Activated CD4-positive, CD25-positive, alpha-beta regulatory T cell treated with anti-CD3 and anti-CD28 coated beads, Interleukin-2, amount 50 U/mL, for 16 hours (primary cell): ENCODE measurements around the gene SZT2.
"Not testable (repeated sequence)": the region's sequence is repeated elsewhere in the genome, so short reads cannot be mapped to it uniquely, and the experiment has no call there.

ENCODE experiments used
- DNase-seq: peaks from one replicate; pipeline ENCODE4 v3.0.0-alpha.2; 2020; ENCODE audit warnings: low read depth, low spot score

Gene SZT2

DNA sequence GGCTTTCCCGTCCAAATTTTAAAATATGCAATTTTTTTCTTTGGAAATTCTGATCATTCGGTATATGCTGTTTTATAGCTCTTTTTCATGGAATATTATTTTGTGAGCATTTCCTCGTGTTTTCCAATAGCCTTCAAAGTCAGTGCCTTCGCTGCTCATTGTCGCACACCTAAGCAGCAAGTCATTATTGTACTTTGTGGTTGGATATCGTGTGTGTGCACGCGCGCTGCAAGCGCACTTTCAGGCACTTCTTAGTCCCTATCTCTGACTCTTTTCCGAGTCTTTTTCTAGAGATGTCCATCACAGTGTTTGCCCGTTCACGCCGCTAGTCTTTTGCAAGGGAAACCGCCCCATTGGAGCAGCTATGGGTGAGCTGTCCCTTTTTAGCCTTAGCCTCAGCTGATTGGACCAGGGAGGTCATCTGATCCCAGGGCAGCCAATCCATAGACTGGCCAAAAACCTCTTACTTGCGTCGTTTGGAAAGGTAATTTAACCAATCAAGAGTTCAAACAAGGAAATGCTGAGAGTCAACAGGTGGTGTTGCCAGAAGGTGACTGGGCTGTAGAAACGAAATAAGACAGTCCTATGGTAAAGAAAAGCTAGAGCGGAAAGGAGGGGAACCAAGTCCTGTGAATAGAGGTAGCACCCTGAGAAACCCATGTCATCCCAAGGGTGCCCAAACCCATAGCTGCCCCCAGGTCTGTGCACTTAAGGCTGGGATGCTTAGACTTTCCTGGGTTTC is 64.7 kb downstream of the SZT2 start:
- peak; percentile 15 for DNase-seq

DNA sequence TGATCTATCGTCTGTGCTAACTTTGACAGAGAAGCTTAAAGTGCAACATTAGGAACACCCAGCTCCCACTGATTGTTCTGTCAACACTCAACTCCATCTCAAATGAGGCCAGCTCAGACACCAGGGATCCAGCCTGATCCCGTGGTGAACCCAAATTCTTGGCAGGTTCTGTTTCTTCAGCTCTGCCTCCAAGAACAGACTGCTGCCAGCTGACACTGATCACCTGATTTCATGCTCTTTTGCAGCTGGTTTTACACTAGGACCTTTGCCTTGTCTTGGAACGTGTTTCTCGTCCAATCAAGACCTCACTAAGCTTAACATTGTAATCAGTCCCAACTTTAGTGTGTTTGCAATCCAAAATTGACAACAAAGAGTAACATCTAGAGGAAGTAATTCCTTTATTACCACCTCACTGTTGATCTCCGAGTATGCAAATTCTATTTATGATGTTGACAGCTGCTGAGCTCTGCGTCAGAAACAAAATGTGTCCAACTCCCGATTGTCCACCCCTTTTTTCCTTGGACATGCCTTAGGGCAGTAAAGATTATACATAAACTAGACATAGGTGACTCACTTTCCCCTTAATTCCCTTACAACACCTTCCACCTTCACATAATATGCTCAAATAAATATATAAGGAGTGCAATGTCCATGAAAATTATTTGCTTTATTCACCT is 65.7 kb downstream of the SZT2 start:
- no peak for DNase-seq

DNA sequence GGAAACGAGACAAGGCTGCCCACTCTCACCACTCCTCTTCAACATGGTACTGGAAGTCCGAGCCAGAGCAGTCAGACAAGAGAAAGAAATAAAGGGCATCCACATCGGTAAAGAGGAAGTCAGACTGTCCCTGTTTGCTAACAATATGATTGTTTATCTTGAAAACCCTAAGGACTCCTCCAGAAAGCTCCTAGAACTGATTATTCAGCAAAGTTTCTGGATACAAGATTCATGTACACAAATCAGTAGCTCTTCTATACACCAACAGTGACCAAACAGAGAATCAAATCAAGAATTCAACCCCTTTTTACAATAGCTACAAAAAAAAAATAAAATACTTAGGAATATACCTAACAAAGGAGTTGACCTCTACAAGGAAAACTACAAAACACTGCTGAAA is 68.7 kb downstream of the SZT2 start:
- DNase-seq, result not testable (repeated sequence)

- DNase-seq, result no peak
Observed at GRCh38 chr1:43460988-43461693, 71.4 kb downstream of the SZT2 start.

GRCh38 chr1:43463479-43463878 is 73.8 kb downstream of the SZT2 start:
- no peak for DNase-seq

DNA sequence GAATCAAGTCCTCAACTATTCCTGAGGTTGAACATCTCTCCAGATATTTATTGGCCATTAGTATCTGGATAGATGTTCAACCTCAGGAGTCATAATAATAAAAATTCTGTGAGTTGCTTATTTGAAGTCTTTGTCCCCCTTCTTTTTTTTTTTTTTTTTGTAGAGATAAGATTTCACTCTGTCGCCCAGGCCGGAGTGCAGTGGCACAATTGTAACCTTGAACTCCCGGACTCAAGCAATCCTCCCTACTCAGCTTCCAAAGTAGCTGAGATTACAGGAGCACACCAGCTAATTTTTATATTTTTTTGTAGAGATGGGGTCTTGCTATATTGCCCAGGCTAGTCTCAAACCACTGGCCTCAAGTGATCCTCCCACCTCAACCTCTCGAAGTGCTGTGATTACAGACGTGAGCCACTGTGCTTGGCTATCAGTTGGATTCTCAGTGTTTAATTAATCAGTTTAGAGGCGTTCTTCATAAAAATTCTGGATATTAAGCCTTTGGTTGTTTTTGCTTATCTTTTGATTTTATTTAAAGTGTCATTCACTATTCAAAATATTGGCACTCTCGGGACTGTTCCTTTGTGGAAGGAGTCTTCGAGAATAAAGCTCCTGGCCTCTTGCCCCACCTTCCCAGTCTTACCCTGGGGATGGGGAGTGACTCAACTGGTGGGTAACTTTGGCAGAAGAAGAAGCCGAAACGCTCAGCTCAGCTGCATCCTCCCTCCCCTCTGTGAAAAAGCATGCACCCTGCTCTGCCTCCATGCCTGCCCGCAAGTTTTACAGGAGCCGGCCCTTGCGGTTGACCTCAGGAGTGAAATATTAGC is 75.2 kb downstream of the SZT2 start:
- no peak for DNase-seq

DNA sequence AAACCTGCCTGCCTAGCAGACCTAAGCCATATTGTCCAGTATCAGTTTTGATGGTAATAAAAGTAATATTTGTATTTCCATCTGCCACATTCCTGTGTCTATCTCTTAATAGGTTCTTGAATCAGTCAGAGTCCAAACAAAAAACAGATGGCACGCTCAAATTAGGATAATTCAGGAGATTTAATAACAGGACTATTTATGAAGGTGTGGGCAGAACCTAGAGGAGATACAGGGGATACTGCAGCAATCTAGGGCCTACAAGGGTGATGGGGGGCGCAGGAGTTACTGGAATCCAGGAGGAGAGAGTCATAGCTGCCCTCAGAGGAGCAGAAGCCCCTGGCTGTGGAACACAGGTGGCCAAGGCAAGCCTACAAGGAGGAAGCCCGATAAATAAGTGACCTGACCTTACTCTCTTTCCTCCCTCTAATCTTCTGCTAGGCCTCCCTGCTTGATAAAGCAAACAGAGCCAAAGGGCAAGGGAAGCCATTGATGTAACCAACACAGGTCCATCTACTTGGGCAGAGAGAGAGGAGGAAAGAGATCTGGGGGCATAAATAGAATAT is 75.9 kb downstream of the SZT2 start:
- no peak for DNase-seq

DNA sequence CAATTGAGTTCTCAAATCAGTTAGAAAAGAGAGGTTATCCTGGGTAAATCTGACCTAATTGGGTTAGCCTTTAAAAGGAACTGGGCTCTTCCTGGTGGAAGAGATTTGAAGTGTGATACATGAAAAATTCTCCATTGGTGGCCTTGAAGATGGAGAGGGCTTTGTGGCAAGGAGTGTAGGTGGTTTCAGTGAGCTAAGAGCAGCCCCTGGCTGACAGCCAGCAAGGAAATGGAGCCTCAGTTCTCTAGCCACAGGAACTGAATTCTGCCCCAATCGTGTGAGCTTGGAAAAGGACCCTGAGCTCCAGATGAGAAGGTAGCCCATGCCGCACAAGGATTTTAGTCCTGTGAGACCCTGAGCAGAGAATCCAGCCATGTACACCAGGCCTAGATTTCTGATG is 76.7 kb downstream of the SZT2 start:
- no peak for DNase-seq

- DNase-seq, result no peak
Observed at GRCh38 chr1:43468414-43468813, 78.7 kb downstream of the SZT2 start.

- no peak for DNase-seq
Observed at GRCh38 chr1:43469932-43470331, 80.2 kb downstream of the SZT2 start.

DNA sequence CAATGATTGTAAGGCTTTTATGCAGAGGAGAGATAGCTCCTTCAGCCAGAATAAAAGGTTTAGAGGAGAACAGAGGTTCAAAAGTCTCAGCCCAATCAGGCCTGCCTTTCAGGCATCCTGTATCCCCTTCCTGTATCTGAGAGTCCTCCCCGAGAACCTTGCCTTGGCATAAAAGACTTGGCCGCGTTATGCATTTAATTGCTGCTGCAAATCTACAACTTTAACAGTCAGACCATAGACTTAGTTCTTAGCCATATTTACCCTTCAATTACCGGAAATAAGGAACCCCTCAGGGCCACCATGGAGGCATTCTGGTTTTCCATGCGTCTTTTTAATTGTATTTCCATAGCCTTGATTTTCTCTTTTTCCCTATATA is 82.4 kb downstream of the SZT2 start:
- DNase-seq, result no peak

DNA sequence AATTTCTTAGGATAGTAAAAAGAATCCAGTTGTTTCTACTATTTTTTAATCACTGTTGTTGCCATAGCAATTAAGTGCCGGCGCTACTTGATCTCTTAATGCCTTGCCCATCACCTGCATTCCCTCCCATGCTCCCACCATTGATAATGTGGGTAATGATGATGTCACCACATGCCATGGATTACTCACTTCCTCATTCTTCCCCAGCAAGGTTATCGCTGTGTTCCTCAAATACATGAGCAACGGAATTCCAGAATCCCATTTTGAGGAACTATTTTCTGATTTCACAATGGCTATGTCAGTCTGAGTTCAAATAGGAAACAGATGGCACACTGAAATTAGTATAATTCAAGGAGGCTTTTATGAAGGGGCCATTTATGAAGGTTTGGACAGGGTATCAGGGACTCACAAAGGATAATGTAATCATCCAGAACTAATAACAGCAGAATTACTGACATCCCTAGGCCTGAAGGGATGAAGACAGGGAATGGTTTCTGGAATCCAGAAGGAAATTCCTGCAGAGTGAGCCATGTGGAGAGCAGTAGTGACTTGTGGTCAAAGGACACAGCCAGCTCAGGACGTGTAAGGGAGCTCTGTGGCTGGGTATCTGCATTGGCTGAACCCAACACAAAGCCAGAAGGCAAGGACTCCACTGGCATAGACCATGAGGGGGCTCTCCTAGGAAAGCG is 82.9 kb downstream of the SZT2 start:
- DNase-seq, result not testable (repeated sequence)

- DNase-seq, result no peak
Observed at GRCh38 chr1:43473463-43473862, 83.8 kb downstream of the SZT2 start.

DNA sequence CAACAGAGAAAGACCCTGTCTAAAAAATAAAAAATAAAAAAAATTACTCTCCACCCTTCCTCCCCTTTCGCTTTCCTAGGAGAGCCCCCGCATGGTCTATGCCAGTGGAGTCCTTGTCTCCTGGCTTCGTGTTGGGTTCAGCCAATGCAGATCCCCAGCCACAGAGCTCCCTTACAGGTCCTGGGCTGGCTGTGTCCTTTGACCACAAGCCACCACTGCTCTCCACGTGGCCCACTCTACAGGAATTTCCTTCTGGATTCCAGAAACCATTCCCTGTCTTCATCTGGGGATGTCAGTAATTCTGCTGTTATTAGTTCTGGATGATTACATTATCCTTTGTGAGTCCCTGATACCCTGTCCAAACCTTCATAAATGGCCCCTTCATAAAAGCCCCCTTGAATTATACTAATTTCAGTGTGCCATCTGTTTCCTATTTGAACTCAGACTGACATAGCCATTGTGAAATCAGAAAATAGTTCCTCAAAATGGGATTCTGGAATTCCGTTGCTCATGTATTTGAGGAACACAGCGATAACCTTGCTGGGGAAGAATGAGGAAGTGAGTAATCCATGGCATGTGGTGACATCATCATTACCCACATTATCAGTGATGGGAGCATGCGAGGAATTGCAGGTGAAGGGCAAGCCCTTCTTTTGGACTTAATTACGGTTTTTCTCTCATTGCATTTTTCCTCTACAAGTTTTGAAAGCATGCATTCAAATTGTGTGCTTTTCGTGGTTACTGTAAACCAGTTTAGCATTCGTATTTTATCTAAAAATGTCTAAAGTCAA is 86.1 kb downstream of the SZT2 start:
- DNase-seq, result not testable (repeated sequence)

- no peak for DNase-seq
Observed at GRCh38 chr1:43477716-43478115, 88.0 kb downstream of the SZT2 start.

DNA sequence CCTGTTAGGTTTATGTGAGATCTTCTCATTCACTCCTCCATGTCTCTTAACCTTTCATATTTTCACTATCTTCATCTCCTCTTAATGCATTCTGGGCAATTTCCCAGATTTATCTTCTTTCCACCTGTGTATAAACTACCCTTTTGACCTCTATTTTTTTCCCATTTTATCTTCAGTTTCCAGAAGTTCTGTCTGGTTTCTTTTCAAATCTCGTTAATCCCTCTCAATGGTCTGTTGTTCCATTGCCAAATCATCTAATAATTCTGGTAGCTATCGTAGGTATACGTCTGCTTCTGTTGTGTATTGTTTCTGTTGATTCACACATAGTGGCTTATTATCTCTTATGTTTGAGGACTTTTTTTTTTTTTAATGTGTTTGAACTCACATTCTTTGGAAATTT is 89.7 kb downstream of the SZT2 start:
- no peak for DNase-seq

- DNase-seq, result no peak
Observed at GRCh38 chr1:43481491-43481890, 91.8 kb downstream of the SZT2 start.

GRCh38 chr1:43482215-43482614 is 92.5 kb downstream of the SZT2 start:
- no peak for DNase-seq

DNA sequence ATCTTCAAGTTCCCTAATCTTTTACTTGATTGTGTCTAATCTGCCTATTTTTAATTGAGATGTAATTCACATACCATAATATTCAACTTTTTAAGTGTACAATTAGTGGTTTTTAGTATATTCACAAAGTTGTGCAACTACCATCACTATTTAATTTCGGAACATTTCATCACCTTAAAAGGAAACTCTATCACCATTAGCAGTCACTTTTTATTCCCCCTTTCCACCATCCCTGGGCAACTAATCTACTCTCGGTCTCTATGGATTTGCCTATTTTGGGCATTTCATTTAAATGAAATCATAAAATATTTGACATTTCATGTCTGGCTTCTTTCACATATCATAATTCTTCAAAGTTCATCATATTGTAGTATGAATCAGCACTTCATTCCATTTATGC is 94.7 kb downstream of the SZT2 start:
- DNase-seq, result no peak

DNA sequence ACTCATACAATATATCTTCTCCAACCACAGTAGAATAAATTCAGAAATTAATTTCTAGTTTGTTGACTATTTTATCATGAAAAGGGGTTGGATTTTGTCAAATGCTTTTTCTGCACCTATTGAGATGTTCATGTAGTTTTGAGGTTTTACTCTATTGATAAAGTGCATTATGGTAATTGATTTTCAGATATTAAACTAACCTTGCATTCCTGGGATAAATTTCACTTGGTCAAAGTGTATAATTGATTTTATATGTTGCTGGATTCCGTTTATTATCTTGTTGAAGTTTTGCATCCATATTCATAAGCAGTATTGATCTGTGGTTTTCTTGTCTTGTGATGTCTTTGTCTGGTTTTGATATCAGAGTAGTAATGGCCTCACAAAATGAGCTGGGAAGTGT is 98.5 kb downstream of the SZT2 start:
- no peak for DNase-seq
